T-helper 17 cell (primary cell): Measurements from ENCODE around the gene NTRK1. TPM values are rescaled to one million over a fixed set of nuclear protein-coding genes. Genes with fewer than 3 reads are reported as not detected.

Source experiments
- ATAC-seq: fragments of 150-1000 bp; cut with Tn5 transposase; 2 replicates; pipeline ENCODE4 v1.10.0; 2021; ENCODE audit warnings: mild to moderate bottlenecking, moderate library complexity
- DNase-seq, 3 donors: peaks; one replicate each; pipeline versions ENCODE4 v3.0.0 to v3.0.0-alpha.2; 2020 to 2021
- H3K9me3 ChIP-seq: one replicate; pipeline ENCODE4 v1.7.0; 2013; ENCODE audit warnings: low read length, mild to moderate bottlenecking; ENCODE audit not compliant: control insufficient read depth, poor library complexity, severe bottlenecking
- H3K27ac Mint-ChIP-seq: one replicate; pipeline ENCODE4 v1.8.0; 2022; ENCODE audit warnings: mild to moderate bottlenecking, moderate library complexity, mixed read lengths
- H3K27me3 Mint-ChIP-seq: one replicate; pipeline ENCODE4 v1.8.0; 2022; ENCODE audit warnings: mixed read lengths
- H3K36me3 Mint-ChIP-seq: one replicate; pipeline ENCODE4 v1.8.0; 2022; ENCODE audit warnings: low read depth, mixed read lengths
- H3K4me1 Mint-ChIP-seq: one replicate; pipeline ENCODE4 v1.8.0; 2022; ENCODE audit warnings: mild to moderate bottlenecking, mixed read lengths
- H3K4me3 Mint-ChIP-seq: one replicate; pipeline ENCODE4 v1.8.0; 2022; ENCODE audit warnings: mild to moderate bottlenecking, moderate library complexity, mixed read lengths
- total RNA-seq, 4 donors: library from RNA in 2 of 4; stranded (reverse) in 2 of 4; gene quantifications; one replicate each; pipeline ENCODE4 v1.2.3 and lab custom pipeline; 2022 to 2026

Gene NTRK1
- total RNA-seq, 2 donors from 2014 or later: 0.34 to 0.67 TPM

DNA sequence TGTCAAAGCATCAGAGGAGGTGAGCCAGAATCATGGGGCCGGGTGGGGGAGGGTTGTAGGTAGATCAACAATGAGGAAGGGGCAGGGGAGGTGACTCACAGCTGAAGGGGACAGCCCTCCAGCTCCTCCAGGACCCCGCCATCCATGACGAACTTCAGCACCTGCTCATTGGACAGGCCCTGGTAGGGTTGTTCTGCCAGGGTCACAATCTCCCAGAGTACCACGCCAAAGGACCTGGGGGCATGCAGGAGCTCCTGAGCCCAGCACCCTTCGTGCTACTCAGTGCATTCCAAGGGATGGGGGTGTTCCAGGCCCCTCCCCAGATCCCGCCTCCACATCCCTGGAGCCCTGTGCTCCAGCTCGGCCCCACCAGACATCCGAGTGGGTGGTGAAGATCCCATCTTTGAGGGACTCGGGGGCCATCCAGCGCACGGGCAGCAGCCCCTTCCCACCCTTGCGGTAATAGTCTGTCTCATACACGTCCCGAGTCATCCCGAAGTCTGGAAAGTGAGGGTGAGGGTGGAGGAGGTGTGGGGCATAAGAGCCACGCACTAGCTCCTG lies 19.3 kb upstream of the NTRK1 start:
- H3K27ac Mint-ChIP-seq: no peak overlapping the region
- peaks cover 56% of the 10 kb centered on the region for H3K27me3 Mint-ChIP-seq
- H3K4me3 Mint-ChIP-seq: no peak overlapping the region
- DNase-seq (no peak), ATAC-seq (no peak)
- peaks cover 22% of the 10 kb centered on the region for H3K4me1 Mint-ChIP-seq
- H3K36me3 Mint-ChIP-seq: peaks cover 8% of the 10 kb centered on the region
- no peaks in the 10 kb centered on the region for H3K9me3 ChIP-seq

DNA sequence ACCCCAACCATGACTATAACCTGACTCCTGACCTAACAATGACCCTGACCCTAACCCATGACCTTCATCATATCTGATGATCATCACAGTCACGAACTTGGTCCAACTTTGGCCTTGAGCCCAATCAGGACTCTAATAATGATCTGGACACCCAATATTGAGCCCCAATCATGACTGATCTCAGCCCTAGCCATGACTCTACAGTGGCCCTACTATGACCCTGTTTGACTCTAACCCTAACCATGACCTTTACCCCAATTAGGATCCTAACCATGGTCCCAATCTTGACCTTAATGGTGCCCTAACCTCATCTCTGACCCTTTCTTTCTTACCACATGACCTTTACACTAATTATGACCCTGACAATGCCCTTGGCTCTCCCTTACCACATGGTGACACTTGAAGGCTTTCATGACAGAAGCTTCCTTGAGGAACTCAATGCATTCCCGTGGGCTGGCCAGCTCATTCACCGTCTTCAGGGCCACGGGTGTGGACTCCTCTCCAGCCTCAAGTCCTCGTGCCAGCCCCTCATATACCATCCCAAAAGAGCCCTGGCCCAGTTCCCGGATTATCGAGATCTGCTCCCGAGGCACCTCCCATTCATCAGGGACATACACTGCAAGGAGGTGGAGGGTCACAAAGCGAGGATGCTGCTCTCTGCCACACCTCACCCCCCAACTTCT lies 17.9 kb upstream of the NTRK1 start:
- Mint-ChIP-seq H3K36me3 (peaks cover 8% of the 10 kb centered on the region), H3K27ac (no peak overlapping the region), H3K4me1 (peaks cover 18% of the 10 kb centered on the region), H3K4me3 (no peak overlapping the region), H3K27me3 (peaks cover 56% of the 10 kb centered on the region)
- no peak for DNase-seq
- no peaks in the 10 kb centered on the region for H3K9me3 ChIP-seq
- ATAC-seq: no peak

DNA sequence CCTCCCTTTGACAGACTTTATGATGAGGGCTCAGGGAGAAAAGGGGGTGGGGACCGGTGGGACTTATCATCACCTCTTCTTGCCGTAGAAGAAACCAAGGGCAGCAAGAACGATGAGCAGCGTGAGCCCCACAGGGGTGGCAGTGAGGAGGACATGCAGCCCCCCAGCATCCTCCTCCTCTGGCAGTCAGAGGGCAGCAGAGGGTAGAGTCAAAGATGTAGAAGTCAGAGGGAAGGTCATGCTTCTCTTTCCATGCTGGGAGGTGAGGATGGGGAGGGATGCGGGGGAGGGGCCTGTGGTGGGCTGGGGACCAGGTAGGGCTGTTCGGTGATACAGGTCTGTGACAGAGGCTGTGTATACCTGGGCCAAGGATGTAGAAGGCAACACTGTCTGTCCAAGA lies 16.6 kb upstream of the NTRK1 start:
- Mint-ChIP-seq H3K27ac (no peak overlapping the region), H3K4me1 (peaks cover 21% of the 10 kb centered on the region), H3K27me3 (peaks cover 55% of the 10 kb centered on the region), H3K36me3 (peaks cover 6% of the 10 kb centered on the region), H3K4me3 (no peak overlapping the region)
- ATAC-seq: no peak
- DNase-seq: no peak
- H3K9me3 ChIP-seq: no peaks in the 10 kb centered on the region

DNA sequence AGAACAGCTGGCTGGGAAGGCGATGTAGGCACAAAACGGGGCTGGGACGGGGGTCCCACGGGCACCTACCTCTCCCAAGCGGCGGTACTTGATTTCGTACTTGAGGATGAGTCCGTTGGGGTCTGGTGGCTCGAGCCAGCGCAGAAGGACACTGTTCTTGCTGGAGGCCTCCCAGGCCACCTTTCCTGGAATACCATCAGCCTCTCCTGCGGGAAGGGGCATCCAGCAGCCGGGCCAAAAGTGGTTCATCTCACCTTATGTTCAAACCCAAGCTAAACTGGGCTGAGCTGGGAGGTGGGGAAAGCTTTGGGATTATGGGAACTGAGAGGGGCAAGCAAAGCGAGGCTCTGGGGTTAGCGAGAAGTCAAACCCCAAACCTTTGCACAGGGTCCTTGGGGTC lies 16.0 kb upstream of the NTRK1 start:
- ATAC-seq: no peak
- Mint-ChIP-seq H3K27ac (no peak overlapping the region), H3K36me3 (peaks cover 6% of the 10 kb centered on the region), H3K27me3 (peaks cover 53% of the 10 kb centered on the region), H3K4me3 (peak overlapping the region; percentile 59), H3K4me1 (peaks cover 21% of the 10 kb centered on the region)
- no peak for DNase-seq
- H3K9me3 ChIP-seq: no peaks in the 10 kb centered on the region

DNA sequence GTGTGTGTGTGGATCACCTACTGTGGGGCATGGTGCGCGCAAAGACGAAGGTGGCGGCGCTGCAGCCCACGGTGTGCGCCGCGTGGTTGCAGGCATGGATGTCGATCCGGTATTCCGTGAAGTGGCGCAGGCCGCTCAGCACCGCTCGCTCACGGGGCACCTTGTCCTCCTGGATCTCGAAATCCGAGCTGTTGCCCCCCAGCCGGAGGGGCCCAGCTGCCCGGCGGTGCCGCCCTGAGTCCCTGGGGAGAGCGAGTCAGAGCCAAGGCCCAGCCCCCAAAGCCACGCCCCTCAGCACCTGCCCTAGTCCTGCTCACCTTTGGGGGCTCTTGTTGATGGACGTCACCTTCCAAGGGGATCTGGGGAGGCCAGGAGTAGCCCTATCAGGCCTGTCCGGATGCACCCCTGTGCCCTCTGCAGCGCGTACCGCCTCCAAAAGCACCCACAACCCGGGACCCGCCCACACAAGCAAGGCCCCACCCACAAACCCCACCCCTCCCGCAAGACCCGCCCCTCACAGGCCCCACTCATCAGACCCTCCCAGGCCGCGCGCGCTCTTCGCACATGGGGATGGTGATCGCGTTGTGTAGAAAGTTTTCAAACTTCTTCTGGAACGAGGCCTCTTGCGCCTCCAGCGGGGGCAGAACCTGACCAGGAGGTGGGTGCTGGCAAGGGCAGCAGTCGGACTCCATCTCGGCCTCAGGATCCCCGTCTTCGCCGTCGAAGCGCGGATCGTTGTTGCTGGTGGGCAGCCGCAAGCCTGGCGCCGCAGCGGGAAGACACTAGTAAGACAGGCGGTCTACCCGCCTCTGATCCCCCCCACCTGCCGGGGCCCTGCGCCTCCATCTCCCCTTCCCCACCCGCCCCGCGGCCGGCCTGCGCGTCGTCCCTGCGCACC lies 15.4 kb upstream of the NTRK1 start:
- DNase-seq (peak in 1 of 3 donors; percentile 39), ATAC-seq (peak; percentile 63)
- H3K27ac Mint-ChIP-seq: no peak overlapping the region
- H3K4me1 Mint-ChIP-seq: peaks cover 21% of the 10 kb centered on the region
- peak overlapping the region; percentile 59 for H3K4me3 Mint-ChIP-seq
- no peaks in the 10 kb centered on the region for H3K9me3 ChIP-seq
- peaks cover 6% of the 10 kb centered on the region for H3K36me3 Mint-ChIP-seq
- peaks cover 49% of the 10 kb centered on the region for H3K27me3 Mint-ChIP-seq

DNA sequence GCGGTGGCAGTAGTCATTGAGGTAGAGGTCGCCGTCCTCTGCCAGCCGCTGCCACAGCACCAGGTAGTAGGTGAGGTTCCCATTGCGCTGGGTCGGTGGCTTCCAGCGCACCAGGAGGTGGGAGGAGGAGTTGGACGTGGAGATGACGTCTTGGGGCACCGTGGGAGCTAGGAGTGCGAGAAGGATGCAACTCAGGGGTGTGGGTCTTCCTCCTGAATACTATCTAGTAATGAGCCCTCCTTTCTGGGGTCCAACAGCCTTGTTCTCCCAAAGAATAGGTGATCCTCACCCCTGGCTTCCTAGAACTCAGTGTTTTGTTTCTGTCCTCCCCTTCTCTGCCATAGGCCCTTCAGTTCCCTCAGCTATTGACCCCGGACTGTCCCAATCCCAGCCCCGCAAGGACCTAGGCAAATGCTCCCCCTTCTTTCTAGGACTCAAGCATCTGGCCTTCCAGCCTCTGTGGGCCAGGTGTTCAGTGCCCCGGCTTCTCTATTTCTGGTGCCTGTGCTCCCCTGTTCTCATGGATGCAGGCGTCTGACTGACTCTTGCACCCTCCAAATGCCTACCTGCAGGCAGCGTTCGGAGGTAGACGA lies 14.6 kb upstream of the NTRK1 start:
- peaks cover 21% of the 10 kb centered on the region for H3K4me1 Mint-ChIP-seq
- H3K4me3 Mint-ChIP-seq: peak overlapping the region; percentile 19
- ATAC-seq: no peak
- DNase-seq: no peak
- no peak overlapping the region for H3K27ac Mint-ChIP-seq
- H3K27me3 Mint-ChIP-seq: peaks cover 43% of the 10 kb centered on the region
- no peaks in the 10 kb centered on the region for H3K9me3 ChIP-seq
- H3K36me3 Mint-ChIP-seq: peaks cover 6% of the 10 kb centered on the region

DNA sequence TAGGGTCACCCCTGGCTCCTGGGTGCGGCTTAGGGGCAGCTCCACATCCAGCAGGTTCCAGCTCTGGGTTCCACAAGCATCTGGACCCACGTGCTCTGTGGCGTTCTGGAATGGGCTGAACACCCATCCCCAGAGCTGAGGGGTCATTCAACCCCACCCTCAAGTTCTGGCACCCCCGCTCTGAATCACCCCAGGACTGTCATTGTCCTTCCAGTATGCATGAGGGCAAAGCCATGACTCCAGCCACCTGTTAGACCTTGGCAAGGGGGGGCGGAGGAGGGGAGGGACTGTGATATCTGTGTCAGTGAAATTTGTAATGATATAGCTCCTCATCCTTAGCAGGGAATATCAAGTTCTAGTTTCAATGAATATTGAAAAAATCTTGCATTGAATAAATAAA lies 14.0 kb upstream of the NTRK1 start:
- H3K9me3 ChIP-seq: no peaks in the 10 kb centered on the region
- peaks cover 37% of the 10 kb centered on the region for H3K27me3 Mint-ChIP-seq
- ATAC-seq: no peak
- H3K4me1 Mint-ChIP-seq: peaks cover 21% of the 10 kb centered on the region
- no peak overlapping the region for H3K4me3 Mint-ChIP-seq
- peaks cover 6% of the 10 kb centered on the region for H3K36me3 Mint-ChIP-seq
- H3K27ac Mint-ChIP-seq: no peak overlapping the region
- no peak for DNase-seq

DNA sequence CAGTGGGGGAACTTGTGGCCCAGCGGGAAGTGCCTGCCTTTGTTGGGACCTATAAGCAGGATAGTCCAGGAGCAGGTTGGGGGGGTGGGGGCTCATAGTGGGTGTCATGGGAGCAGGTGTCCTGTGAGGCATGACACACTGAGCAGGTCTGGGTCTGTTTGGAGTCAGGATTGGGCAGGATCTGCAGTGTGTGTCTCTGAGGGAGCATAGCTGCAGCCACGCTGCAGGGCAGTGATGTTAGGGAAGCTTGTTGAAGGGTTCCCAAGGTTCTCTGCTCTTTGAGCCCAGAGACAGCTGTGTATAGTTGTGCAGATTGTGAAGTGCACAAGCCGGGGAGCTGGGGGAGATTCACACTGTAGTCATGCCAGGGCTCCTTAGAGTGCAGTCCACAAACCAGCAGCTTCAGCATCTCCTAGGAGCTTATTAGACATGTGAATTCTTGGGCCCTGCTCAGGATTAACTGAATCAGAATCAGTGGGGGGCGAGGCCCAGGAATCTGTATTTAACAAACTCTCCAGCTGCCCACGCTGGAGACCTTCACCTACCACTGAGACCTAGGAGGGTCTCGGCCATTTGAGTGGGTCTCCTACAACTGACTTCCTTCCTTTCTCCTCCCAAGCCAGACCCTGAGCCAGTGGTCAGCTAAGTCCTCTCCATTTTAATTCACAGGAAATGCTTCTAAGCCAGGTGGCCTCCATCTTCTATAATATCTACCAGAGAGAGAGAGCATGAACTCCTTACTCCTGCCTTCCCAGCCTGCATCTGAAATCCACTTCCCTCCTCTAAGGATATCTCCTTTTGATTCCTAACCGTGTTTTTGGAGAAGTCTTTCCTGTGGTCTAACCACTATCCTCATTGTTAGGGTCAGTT lies 12.8 kb upstream of the NTRK1 start:
- peaks cover 22% of the 10 kb centered on the region for H3K4me1 Mint-ChIP-seq
- peak overlapping the region; percentile 45 for H3K4me3 Mint-ChIP-seq
- H3K27ac Mint-ChIP-seq: no peak overlapping the region
- H3K27me3 Mint-ChIP-seq: peaks cover 30% of the 10 kb centered on the region
- H3K36me3 Mint-ChIP-seq: peaks cover 2% of the 10 kb centered on the region
- no peaks in the 10 kb centered on the region for H3K9me3 ChIP-seq
- DNase-seq (no peak), ATAC-seq (no peak)

DNA sequence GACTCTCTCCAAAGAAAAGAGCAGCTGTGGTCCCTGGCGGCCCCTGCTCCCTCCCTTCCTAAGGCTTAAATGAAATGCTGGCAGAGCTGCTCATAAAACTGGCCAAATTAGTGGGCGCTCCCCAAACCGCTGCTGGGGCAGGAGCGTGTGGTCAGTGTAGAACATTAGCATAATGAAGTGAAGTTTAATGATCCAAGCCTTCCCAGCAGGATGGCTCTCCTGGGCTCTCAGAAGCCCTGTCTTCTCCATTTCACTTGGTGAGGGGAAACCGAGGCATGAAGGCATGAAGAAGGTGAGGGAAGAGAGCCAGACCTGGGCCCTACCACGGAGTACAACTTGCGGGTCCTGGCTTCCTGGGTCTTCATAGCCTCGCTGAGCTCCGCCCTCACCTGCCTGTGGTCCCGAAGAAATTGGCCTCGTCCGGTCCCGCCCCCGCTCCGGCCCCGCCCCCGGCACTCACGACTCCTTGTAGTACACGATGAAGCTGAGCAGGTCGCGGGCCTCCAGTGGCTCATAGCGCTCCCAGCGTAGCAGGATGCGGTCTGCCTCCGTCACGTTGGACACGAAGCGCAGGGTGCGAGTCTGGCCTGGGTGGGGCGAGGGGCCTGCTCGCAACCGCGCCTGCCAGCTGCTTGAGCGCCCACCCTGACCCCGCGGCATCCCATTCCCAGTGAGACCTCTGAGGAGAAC lies 12.1 kb upstream of the NTRK1 start:
- DNase-seq (peak; percentile 44 to 60 (median 58)), ATAC-seq (peak; percentile 86)
- Mint-ChIP-seq H3K4me1 (peaks cover 23% of the 10 kb centered on the region), H3K36me3 (no peaks in the 10 kb centered on the region), H3K27me3 (peaks cover 33% of the 10 kb centered on the region), H3K4me3 (peak overlapping the region; percentile 76), H3K27ac (no peak overlapping the region)
- no peaks in the 10 kb centered on the region for H3K9me3 ChIP-seq

DNA sequence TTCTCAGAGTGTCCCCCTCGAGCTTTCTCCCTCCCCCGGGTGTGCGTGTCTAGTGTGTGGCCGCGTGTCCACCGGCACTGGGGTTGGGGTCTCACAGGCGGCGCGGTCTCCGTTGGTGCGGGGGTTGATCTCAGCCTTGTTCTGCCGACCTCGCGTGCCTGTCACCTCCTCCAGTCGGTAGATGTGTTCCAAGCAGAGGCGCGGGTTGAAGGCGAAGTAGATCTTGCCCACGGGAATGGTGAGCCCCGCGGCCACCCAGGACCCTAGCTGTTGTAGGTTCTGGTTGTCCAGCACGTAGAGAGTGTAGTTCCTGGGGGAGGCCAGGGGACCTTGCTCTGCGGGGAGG lies 11.5 kb upstream of the NTRK1 start:
- Mint-ChIP-seq H3K27ac (no peak overlapping the region), H3K4me3 (peak overlapping the region; percentile 76), H3K36me3 (no peaks in the 10 kb centered on the region), H3K27me3 (peaks cover 32% of the 10 kb centered on the region), H3K4me1 (peaks cover 20% of the 10 kb centered on the region)
- no peaks in the 10 kb centered on the region for H3K9me3 ChIP-seq
- DNase-seq (no peak), ATAC-seq (no peak)

DNA sequence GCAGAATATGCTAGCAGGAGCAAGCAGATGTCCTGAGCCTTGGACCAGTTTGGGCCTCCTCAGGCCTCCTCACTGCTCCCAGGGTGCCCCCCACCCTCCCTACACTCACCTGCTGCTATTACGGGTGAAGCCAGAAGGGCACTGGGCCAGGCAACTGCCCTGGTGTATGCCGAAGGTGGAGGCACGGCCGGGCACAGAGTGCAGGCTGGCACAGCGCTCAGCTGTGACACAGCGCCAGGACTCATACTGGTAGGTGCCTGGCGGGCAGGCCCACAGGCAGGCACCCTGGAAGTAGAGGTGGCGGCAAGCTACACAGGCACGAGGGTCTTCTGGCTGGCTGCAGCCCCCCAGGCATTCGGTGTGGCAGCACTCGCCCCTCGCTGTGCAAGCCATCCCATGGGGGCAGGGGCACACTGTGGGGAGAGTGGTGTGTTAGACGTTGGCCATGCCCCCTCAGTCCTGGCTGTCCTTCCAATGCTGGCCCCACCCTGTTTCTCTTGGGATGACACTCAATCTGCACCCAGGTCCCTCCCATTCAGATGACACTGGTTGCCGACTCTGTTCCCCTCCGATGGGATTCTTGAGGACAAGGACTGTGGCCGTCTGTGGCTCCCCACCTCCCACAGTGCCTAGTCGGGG lies 8.8 kb upstream of the NTRK1 start:
- peaks cover 4% of the 10 kb centered on the region for H3K36me3 Mint-ChIP-seq

DNA sequence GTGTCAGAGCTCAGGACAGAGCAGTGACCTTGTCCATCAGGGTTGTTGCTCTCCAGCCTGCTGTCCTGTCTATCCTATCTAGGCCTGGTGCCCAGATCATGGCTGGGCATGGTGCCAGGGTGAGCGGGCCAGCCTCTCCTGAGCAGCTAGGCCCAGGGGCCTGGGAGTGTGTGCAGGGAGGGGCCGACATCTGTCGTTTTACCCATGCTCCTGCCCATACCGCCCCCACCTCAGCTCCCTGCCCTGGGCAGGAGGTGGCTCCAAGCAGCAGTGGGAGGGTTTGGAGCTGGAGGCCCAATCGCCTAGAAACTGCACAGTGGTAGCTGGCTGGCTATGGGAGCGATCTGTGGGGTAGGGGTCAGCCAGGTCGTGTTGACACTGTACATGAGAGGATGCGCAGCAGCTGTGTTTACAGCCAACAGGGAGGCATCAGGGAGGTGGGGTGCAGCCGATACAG lies 8.2 kb upstream of the NTRK1 start:
- H3K27me3 Mint-ChIP-seq: peaks cover 27% of the 10 kb centered on the region
- peaks cover 4% of the 10 kb centered on the region for H3K36me3 Mint-ChIP-seq
- no peak overlapping the region for H3K4me3 Mint-ChIP-seq
- no peaks in the 10 kb centered on the region for H3K9me3 ChIP-seq
- ATAC-seq: no peak
- H3K27ac Mint-ChIP-seq: no peak overlapping the region
- H3K4me1 Mint-ChIP-seq: peaks cover 18% of the 10 kb centered on the region
- DNase-seq: no peak

More for the DNA sequence above, 8.8 kb upstream of the NTRK1 start:
- ATAC-seq (no peak), DNase-seq (no peak)
- Mint-ChIP-seq H3K27ac (no peak overlapping the region), H3K4me3 (no peak overlapping the region), H3K27me3 (peaks cover 27% of the 10 kb centered on the region), H3K4me1 (peaks cover 18% of the 10 kb centered on the region)
- H3K9me3 ChIP-seq: no peaks in the 10 kb centered on the region
